Measurements from ENCODE around the gene NCOA3. TPM values are rescaled to one million over a fixed set of nuclear protein-coding genes. Genes with fewer than 3 reads are reported as not detected.
"Not testable (repeated sequence)": the region's sequence is repeated elsewhere in the genome, so short reads cannot be mapped to it uniquely, and the experiment has no call there.

NCOA3 gene
- total and polyA plus RNA-seq, 2 donors (not counting 1 experiment from before 2014, with no cell fraction given), result 22.3 to 23.1 TPM

- peak; percentile 93 to 95 for DNase-seq (ENCODE audit: low read depth in 2 of 2)
- Histone ChIP-seq H3K79me2 (ENCODE audit: control insufficient read depth, insufficient read depth, low read length) (peaks cover 3% of the 10 kb centered on the region), H4K20me1 (ENCODE audit: control insufficient read depth, extremely low read depth, insufficient read depth, low read length) (no peaks in the 10 kb centered on the region), H3K9ac (ENCODE audit: insufficient read depth, low read length) (no peak overlapping the region), H3K4me3 (replicated peaks in 1 of 4; ENCODE audit: control extremely low read depth in 1 of 4, insufficient read depth in 1 of 4, low read depth in 3 of 4, low read length in 4 of 4) (peak overlapping the region in 3 of 4 experiments; percentile 5 to 31 (median 21)), H3K27me3 (ENCODE audit: control insufficient read depth, insufficient read depth, low read length) (no peaks in the 10 kb centered on the region), H3K4me2 (ENCODE audit: extremely low read depth, insufficient read depth, low read length) (peak overlapping the region; percentile 61), H3K9me3 (ENCODE audit: control insufficient read depth, insufficient read depth, low read depth, low read length) (no peaks in the 10 kb centered on the region), H3K36me3 (ENCODE audit: control insufficient read depth, insufficient read depth, low read length) (no peaks in the 10 kb centered on the region), H3K27ac (ENCODE audit: insufficient read depth, low read length) (no peak overlapping the region), H3K4me1 (ENCODE audit: control insufficient read depth, extremely low read depth, insufficient read depth, low read length) (peaks cover 14% of the 10 kb centered on the region), H2AFZ (ENCODE audit: low read length) (no peak overlapping the region)
- TF ChIP-seq EZH2 (IDR thresholded peaks at IDR 0.05; ENCODE audit: low read length, missing control alignments), result no peak
- no peak for TF ChIP-seq CTCF (conservative IDR thresholded peaks at IDR 0.05 in 1 of 2, IDR thresholded peaks at IDR 0.05 in 1 of 2; ENCODE audit: low read depth in 1 of 2, low read length in 2 of 2)
These were observed 74.9 kb downstream of the NCOA3 start for GRCh38 chr20:47576516-47577033.

- Histone ChIP-seq H3K9me3 (ENCODE audit: control insufficient read depth, insufficient read depth, low read depth, low read length) (no peaks in the 10 kb centered on the region), H3K4me2 (ENCODE audit: extremely low read depth, insufficient read depth, low read length) (peak overlapping the region; percentile 61), H3K4me1 (ENCODE audit: control insufficient read depth, extremely low read depth, insufficient read depth, low read length) (peaks cover 14% of the 10 kb centered on the region), H3K27ac (ENCODE audit: insufficient read depth, low read length) (no peak overlapping the region), H4K20me1 (ENCODE audit: control insufficient read depth, extremely low read depth, insufficient read depth, low read length) (no peaks in the 10 kb centered on the region), H3K9ac (ENCODE audit: insufficient read depth, low read length) (no peak overlapping the region), H3K36me3 (ENCODE audit: control insufficient read depth, insufficient read depth, low read length) (no peaks in the 10 kb centered on the region), H3K4me3 (replicated peaks in 1 of 4; ENCODE audit: control extremely low read depth in 1 of 4, insufficient read depth in 1 of 4, low read depth in 3 of 4, low read length in 4 of 4) (peak overlapping the region in 2 of 4 experiments; percentile 21 to 31), H2AFZ (ENCODE audit: low read length) (no peak overlapping the region), H3K27me3 (ENCODE audit: control insufficient read depth, insufficient read depth, low read length) (no peaks in the 10 kb centered on the region), H3K79me2 (ENCODE audit: control insufficient read depth, insufficient read depth, low read length) (peaks cover 3% of the 10 kb centered on the region)
- TF ChIP-seq EZH2 (IDR thresholded peaks at IDR 0.05; ENCODE audit: low read length, missing control alignments) (no peak), CTCF (conservative IDR thresholded peaks at IDR 0.05 in 1 of 2, IDR thresholded peaks at IDR 0.05 in 1 of 2; ENCODE audit: low read depth in 1 of 2, low read length in 2 of 2) (no peak)
- DNase-seq (ENCODE audit: low read depth in 2 of 2), result no peak
These were observed 75.6 kb downstream of the NCOA3 start for GRCh38 chr20:47577314-47577713.

GRCh38 chr20:47578543-47578942 is 76.9 kb downstream of the NCOA3 start:
- Histone ChIP-seq H3K79me2 (ENCODE audit: control insufficient read depth, insufficient read depth, low read length) (peaks cover 3% of the 10 kb centered on the region), H3K4me1 (ENCODE audit: control insufficient read depth, extremely low read depth, insufficient read depth, low read length) (peaks cover 12% of the 10 kb centered on the region), H3K9me3 (ENCODE audit: control insufficient read depth, insufficient read depth, low read depth, low read length) (no peaks in the 10 kb centered on the region), H3K4me2 (ENCODE audit: extremely low read depth, insufficient read depth, low read length) (no peak overlapping the region), H3K27ac (ENCODE audit: insufficient read depth, low read length) (no peak overlapping the region), H3K4me3 (replicated peaks in 1 of 4; ENCODE audit: control extremely low read depth in 1 of 4, insufficient read depth in 1 of 4, low read depth in 3 of 4, low read length in 4 of 4) (no peak overlapping the region), H3K9ac (ENCODE audit: insufficient read depth, low read length) (no peak overlapping the region), H3K36me3 (ENCODE audit: control insufficient read depth, insufficient read depth, low read length) (no peaks in the 10 kb centered on the region), H3K27me3 (ENCODE audit: control insufficient read depth, insufficient read depth, low read length) (no peaks in the 10 kb centered on the region), H4K20me1 (ENCODE audit: control insufficient read depth, extremely low read depth, insufficient read depth, low read length) (no peaks in the 10 kb centered on the region), H2AFZ (ENCODE audit: low read length) (no peak overlapping the region)
- TF ChIP-seq EZH2 (IDR thresholded peaks at IDR 0.05; ENCODE audit: low read length, missing control alignments) (no peak), CTCF (conservative IDR thresholded peaks at IDR 0.05 in 1 of 2, IDR thresholded peaks at IDR 0.05 in 1 of 2; ENCODE audit: low read depth in 1 of 2, low read length in 2 of 2) (no peak)
- no peak for DNase-seq (ENCODE audit: low read depth in 2 of 2)

DNA sequence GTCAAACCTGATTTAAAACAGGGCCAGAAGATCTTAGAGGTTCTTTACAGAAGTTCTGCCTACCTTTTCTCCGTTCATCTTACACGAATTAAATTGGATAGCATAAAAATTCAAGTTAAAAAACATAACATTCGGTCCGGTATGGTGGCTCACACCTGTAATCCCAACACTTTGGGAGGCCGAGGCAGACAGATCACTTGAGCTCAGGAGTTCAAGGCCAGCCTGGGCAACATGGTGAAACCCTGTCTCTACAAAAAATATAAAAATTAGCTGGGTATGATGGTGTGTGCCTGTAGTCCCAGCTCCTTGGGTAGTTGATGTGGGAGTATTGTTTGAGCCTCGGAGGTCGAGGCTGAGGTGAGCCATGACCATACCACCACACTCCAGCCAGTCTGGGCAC is 79.0 kb downstream of the NCOA3 start:
- not testable (repeated sequence) for H3K9ac ChIP-seq (ENCODE audit: insufficient read depth, low read length); H2AFZ ChIP-seq (ENCODE audit: low read length); H3K36me3 ChIP-seq (ENCODE audit: control insufficient read depth, insufficient read depth, low read length); H3K27me3 ChIP-seq (ENCODE audit: control insufficient read depth, insufficient read depth, low read length); H3K4me3 ChIP-seq (replicated peaks in 1 of 4; ENCODE audit: control extremely low read depth in 1 of 4, insufficient read depth in 1 of 4, low read depth in 3 of 4, low read length in 4 of 4); H3K9me3 ChIP-seq (ENCODE audit: control insufficient read depth, insufficient read depth, low read depth, low read length); H3K27ac ChIP-seq (ENCODE audit: insufficient read depth, low read length); H3K4me1 ChIP-seq (ENCODE audit: control insufficient read depth, extremely low read depth, insufficient read depth, low read length); H3K4me2 ChIP-seq (ENCODE audit: extremely low read depth, insufficient read depth, low read length); H3K79me2 ChIP-seq (ENCODE audit: control insufficient read depth, insufficient read depth, low read length); DNase-seq (ENCODE audit: low read depth in 2 of 2); H4K20me1 ChIP-seq (ENCODE audit: control insufficient read depth, extremely low read depth, insufficient read depth, low read length)
